ENCODE measurements around the gene LRRC3. TPM values are rescaled to one million over a fixed set of nuclear protein-coding genes. Genes with fewer than 3 reads are reported as not detected.

The LRRC3 gene
- total RNA-seq, 4 donors from 2014 or later = 0.57 to 2.9 (median 1.1) TPM

GRCh38 chr21:44484498-44485253 lies 29.4 kb downstream of the LRRC3 start:
- Histone ChIP-seq H3K4me1 (no peaks in the 10 kb centered on the region), H3K27me3 (peaks cover 0 to 35% (median 0%) of the 10 kb centered on the region in 4 donors), H3K9me3 (no peaks in the 10 kb centered on the region), H3K4me3 (no peak overlapping the region), H3K27ac (no peak overlapping the region), H3K36me3 (no peaks in the 10 kb centered on the region)
- 73 to 74% methylated on average over 6 to 8 of the region's 43 CpGs for WGBS, 2 donors
- intact Hi-C loops (cut with DNase I) = loop anchor here (5.0 kb wide), 1 partner anchor 57 kb away; no protein-coding TSS in a partner anchor
- no peak for DNase-seq
- TF ChIP-seq, protein P1, sequence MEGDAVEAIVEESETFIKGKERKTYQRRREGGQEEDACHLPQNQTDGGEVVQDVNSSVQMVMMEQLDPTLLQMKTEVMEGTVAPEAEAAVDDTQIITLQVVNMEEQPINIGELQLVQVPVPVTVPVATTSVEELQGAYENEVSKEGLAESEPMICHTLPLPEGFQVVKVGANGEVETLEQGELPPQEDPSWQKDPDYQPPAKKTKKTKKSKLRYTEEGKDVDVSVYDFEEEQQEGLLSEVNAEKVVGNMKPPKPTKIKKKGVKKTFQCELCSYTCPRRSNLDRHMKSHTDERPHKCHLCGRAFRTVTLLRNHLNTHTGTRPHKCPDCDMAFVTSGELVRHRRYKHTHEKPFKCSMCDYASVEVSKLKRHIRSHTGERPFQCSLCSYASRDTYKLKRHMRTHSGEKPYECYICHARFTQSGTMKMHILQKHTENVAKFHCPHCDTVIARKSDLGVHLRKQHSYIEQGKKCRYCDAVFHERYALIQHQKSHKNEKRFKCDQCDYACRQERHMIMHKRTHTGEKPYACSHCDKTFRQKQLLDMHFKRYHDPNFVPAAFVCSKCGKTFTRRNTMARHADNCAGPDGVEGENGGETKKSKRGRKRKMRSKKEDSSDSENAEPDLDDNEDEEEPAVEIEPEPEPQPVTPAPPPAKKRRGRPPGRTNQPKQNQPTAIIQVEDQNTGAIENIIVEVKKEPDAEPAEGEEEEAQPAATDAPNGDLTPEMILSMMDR (IDR thresholded peaks at IDR 0.05) = no peak
- TF ChIP-seq POLR2A (IDR thresholded peaks at IDR 0.05) = no peak

- 66 to 75% methylated on average over 13 to 16 of the region's 25 CpGs for WGBS, 2 donors
- Histone ChIP-seq H3K36me3 (no peaks in the 10 kb centered on the region), H3K27ac (no peak overlapping the region), H3K4me3 (peak overlapping the region in 3 of 4 donors; percentile 7 to 31 (median 25)), H3K9me3 (no peaks in the 10 kb centered on the region), H3K4me1 (no peaks in the 10 kb centered on the region), H3K27me3 (peaks cover 0 to 38% (median 0%) of the 10 kb centered on the region in 4 donors)
- no peak for TF ChIP-seq POLR2A (IDR thresholded peaks at IDR 0.05)
- TF ChIP-seq, protein P1 (IDR thresholded peaks at IDR 0.05) = peak in 1 of 6 experiments; percentile 21
- DNase-seq = no peak
- intact Hi-C loops (cut with DNase I) = no loop called here
These were observed 30.0 kb downstream of the LRRC3 start for GRCh38 chr21:44485254-44485793.

GRCh38 chr21:44485796-44486195 lies 30.5 kb downstream of the LRRC3 start:
- no peaks in the 10 kb centered on the region for H3K9me3 ChIP-seq
- intact Hi-C loops (cut with DNase I) = no loop called here
- peaks cover 0 to 41% (median 0%) of the 10 kb centered on the region in 4 donors for H3K27me3 ChIP-seq
- H3K27ac ChIP-seq = no peak overlapping the region
- peak overlapping the region in 3 of 4 donors; percentile 7 to 31 (median 25) for H3K4me3 ChIP-seq
- H3K36me3 ChIP-seq = no peaks in the 10 kb centered on the region
- TF ChIP-seq, protein P1 (IDR thresholded peaks at IDR 0.05) = no peak
- no peak for TF ChIP-seq POLR2A (IDR thresholded peaks at IDR 0.05)
- no peak for DNase-seq
- WGBS, 2 donors = 59 to 76% methylated on average over 6 to 10 of the region's 10 CpGs
- no peaks in the 10 kb centered on the region for H3K4me1 ChIP-seq

DNA sequence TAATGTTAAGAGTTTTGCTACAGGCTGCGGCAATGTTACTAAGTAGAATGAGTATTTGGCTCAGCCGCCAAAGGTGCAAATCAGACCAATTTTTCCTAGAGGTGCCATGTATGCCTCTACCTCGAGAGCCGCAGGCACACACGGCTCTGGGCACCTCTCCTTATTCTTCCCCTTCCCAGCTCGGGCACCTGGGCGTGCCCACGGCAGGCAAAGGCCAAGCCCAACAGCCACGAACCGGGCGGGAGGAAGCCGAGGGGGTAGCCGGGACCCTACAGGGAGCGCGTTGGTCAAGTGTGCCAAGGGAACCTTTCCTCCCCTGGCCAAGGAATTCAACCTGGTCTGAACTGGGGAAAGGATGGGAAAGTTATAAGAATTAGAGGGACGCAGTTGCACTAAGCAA lies 31.0 kb downstream of the LRRC3 start:
- Histone ChIP-seq H3K36me3 (no peaks in the 10 kb centered on the region), H3K27me3 (peaks cover 0 to 45% (median 0%) of the 10 kb centered on the region in 4 donors), H3K27ac (no peak overlapping the region), H3K4me3 (peak overlapping the region in 1 of 4 donors; percentile 25), H3K9me3 (no peaks in the 10 kb centered on the region), H3K4me1 (no peaks in the 10 kb centered on the region)
- WGBS, 2 donors = 82 to 88% methylated on average over 9 to 14 of the region's 16 CpGs
- intact Hi-C loops (cut with DNase I) = no loop called here
- no peak for DNase-seq
- TF ChIP-seq, protein P1 (IDR thresholded peaks at IDR 0.05) = no peak
- no peak for TF ChIP-seq POLR2A (IDR thresholded peaks at IDR 0.05)

DNA sequence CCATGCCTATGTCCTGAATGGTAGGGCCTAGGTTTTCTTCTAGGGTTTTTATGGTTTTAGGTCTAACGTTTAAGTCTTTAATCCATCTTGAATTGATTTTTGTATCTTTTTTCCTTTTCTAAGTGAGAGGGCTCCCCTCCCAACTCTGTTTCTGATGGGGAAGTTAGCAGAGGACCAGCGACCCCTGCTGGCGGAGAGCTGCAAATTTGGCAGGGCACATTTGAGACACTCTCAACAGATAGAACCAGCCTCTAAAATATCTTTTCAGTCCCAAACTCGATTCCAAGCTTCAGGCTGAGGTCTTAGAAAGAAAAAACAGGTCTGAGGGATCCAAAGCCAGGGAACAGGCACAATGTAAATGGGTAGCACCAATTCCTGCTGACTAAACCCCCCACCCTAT lies 32.5 kb downstream of the LRRC3 start:
- no peak for DNase-seq
- 33 to 35% methylated on average over 1 to 4 of the region's 4 CpGs for WGBS, 2 donors

More for the DNA sequence above, 32.5 kb downstream of the LRRC3 start:
- Histone ChIP-seq H3K9me3 (peaks cover 0 to 14% (median 3%) of the 10 kb centered on the region in 3 donors), H3K27ac (no peak overlapping the region), H3K36me3 (no peaks in the 10 kb centered on the region), H3K4me1 (no peaks in the 10 kb centered on the region), H3K4me3 (no peak overlapping the region), H3K27me3 (peaks cover 0 to 37% (median 0%) of the 10 kb centered on the region in 4 donors)
- no peak for TF ChIP-seq POLR2A (IDR thresholded peaks at IDR 0.05)
- TF ChIP-seq, protein P1 (IDR thresholded peaks at IDR 0.05) = peak in 4 of 6 experiments; percentile 7 to 42 (median 20)
- intact Hi-C loops (cut with DNase I) = no loop called here

Data from esophagus squamous epithelium (tissue), 5 donors.